Measurements from ENCODE around the gene KIF21B. TPM values are rescaled to one million over a fixed set of nuclear protein-coding genes. Genes with fewer than 3 reads are reported as not detected.

Gene KIF21B
- total RNA-seq, 1 experiment from 2014 or later: 0.66 TPM

- H3K4me2 ChIP-seq (ENCODE audit: low read length): no peak overlapping the region
- no TSS peak for BruUV-seq (replicated peaks)
- CTCF ChIA-PET: no interaction called here
- no peaks in the 10 kb centered on the region for H3K4me1 ChIP-seq (ENCODE audit: insufficient read depth, low read length)
- POLR2A ChIA-PET (ENCODE audit: unreplicated experiment): no interaction called here
- no peak overlapping the region for H3K4me3 ChIP-seq (ENCODE audit: low read length)
- no peaks in the 10 kb centered on the region for H4K20me1 ChIP-seq (ENCODE audit: low read length)
- no peak for DNase-seq
- H3K9me2 ChIP-seq (replicated peaks; ENCODE audit: low read length): no peaks in the 10 kb centered on the region
- no peak for ATAC-seq
- H2AFZ ChIP-seq (ENCODE audit: low read length): no peak overlapping the region
- H3K9me3 ChIP-seq (ENCODE audit: low read length): no peaks in the 10 kb centered on the region
- TF ChIP-seq CTCF (conservative IDR thresholded peaks at IDR 0.05; ENCODE audit: low read depth, low read length) (no peak), EZH2 (IDR thresholded peaks at IDR 0.05; ENCODE audit: low read length, unreplicated experiment) (no peak), EZH2phosphoT487 (IDR thresholded peaks at IDR 0.05; ENCODE audit: borderline replicate concordance, low read length) (no peak)
- intact Hi-C loops (cut with micrococcal nuclease): no loop called here
- H3K79me2 ChIP-seq (ENCODE audit: low read length): no peaks in the 10 kb centered on the region
- H3K9ac ChIP-seq (ENCODE audit: low read length): no peak overlapping the region
- H3K27ac ChIP-seq (ENCODE audit: low read length): no peak overlapping the region
- H3K36me3 ChIP-seq (ENCODE audit: low read depth, low read length): no peaks in the 10 kb centered on the region
- peaks cover 33% of the 10 kb centered on the region for H3K27me3 ChIP-seq (ENCODE audit: low read length)
- H3F3A ChIP-seq (ENCODE audit: low read length, unreplicated experiment): no peaks in the 10 kb centered on the region
These were observed 25.2 kb downstream of the KIF21B start for GRCh38 chr1:200998323-200998722.

- POLR2A ChIA-PET (ENCODE audit: unreplicated experiment): no interaction called here
- Histone ChIP-seq H3F3A (ENCODE audit: low read length, unreplicated experiment) (no peaks in the 10 kb centered on the region), H3K36me3 (ENCODE audit: low read depth, low read length) (no peaks in the 10 kb centered on the region), H3K79me2 (ENCODE audit: low read length) (no peaks in the 10 kb centered on the region), H4K20me1 (ENCODE audit: low read length) (no peaks in the 10 kb centered on the region), H3K27me3 (ENCODE audit: low read length) (peaks cover 51% of the 10 kb centered on the region), H3K4me3 (ENCODE audit: low read length) (no peak overlapping the region), H3K4me1 (ENCODE audit: insufficient read depth, low read length) (no peaks in the 10 kb centered on the region), H3K4me2 (ENCODE audit: low read length) (no peak overlapping the region), H2AFZ (ENCODE audit: low read length) (no peak overlapping the region), H3K9ac (ENCODE audit: low read length) (no peak overlapping the region), H3K27ac (ENCODE audit: low read length) (no peak overlapping the region), H3K9me3 (ENCODE audit: low read length) (no peaks in the 10 kb centered on the region), H3K9me2 (replicated peaks; ENCODE audit: low read length) (no peaks in the 10 kb centered on the region)
- CTCF ChIA-PET: no interaction called here
- no TSS peak for BruUV-seq (replicated peaks)
- no peak for DNase-seq
- intact Hi-C loops (cut with micrococcal nuclease): no loop called here
- no peak for ATAC-seq
- no peak for TF ChIP-seq EZH2phosphoT487 (IDR thresholded peaks at IDR 0.05; ENCODE audit: borderline replicate concordance, low read length)
- no peak for TF ChIP-seq CTCF (conservative IDR thresholded peaks at IDR 0.05; ENCODE audit: low read depth, low read length)
- TF ChIP-seq EZH2 (IDR thresholded peaks at IDR 0.05; ENCODE audit: low read length, unreplicated experiment): no peak
These were observed 31.0 kb downstream of the KIF21B start for GRCh38 chr1:200992382-200993048.

GRCh38 chr1:200991097-200991614 is 32.4 kb downstream of the KIF21B start:
- no peak overlapping the region for H3K4me3 ChIP-seq (ENCODE audit: low read length)
- peaks cover 44% of the 10 kb centered on the region for H3K27me3 ChIP-seq (ENCODE audit: low read length)
- no peak overlapping the region for H2AFZ ChIP-seq (ENCODE audit: low read length)
- no peaks in the 10 kb centered on the region for H3K4me1 ChIP-seq (ENCODE audit: insufficient read depth, low read length)
- TF ChIP-seq EZH2phosphoT487 (IDR thresholded peaks at IDR 0.05; ENCODE audit: borderline replicate concordance, low read length) (no peak), EZH2 (IDR thresholded peaks at IDR 0.05; ENCODE audit: low read length, unreplicated experiment) (no peak), CTCF (conservative IDR thresholded peaks at IDR 0.05; ENCODE audit: low read depth, low read length) (no peak)
- H3K9ac ChIP-seq (ENCODE audit: low read length): no peak overlapping the region
- no peaks in the 10 kb centered on the region for H3F3A ChIP-seq (ENCODE audit: low read length, unreplicated experiment)
- BruUV-seq (replicated peaks): no TSS peak
- no peaks in the 10 kb centered on the region for H3K36me3 ChIP-seq (ENCODE audit: low read depth, low read length)
- H3K9me3 ChIP-seq (ENCODE audit: low read length): no peaks in the 10 kb centered on the region
- H3K27ac ChIP-seq (ENCODE audit: low read length): no peak overlapping the region
- no peaks in the 10 kb centered on the region for H3K79me2 ChIP-seq (ENCODE audit: low read length)
- ATAC-seq: no peak
- CTCF ChIA-PET: no interaction called here
- H3K9me2 ChIP-seq (replicated peaks; ENCODE audit: low read length): no peaks in the 10 kb centered on the region
- intact Hi-C loops (cut with micrococcal nuclease): no loop called here
- POLR2A ChIA-PET (ENCODE audit: unreplicated experiment): no interaction called here
- no peak overlapping the region for H3K4me2 ChIP-seq (ENCODE audit: low read length)
- H4K20me1 ChIP-seq (ENCODE audit: low read length): no peaks in the 10 kb centered on the region
- DNase-seq: no peak

Data from PC-3 (cell line).